Endometrial microvascular endothelial cells (primary cell): ENCODE measurements around the gene EBF3. TPM values are rescaled to one million over a fixed set of nuclear protein-coding genes. Genes with fewer than 3 reads are reported as not detected.

Experiments used
- in situ Hi-C: cut with HindIII; loops from 2 replicates; pipeline ENCODE4 v1.10.0; 2017; ENCODE audit warnings: low sequenced_read_pairs, low pct_unique_long_range_greater_than_20kb; ENCODE audit errors: inconsistent ontology term
- total RNA-seq: library from RNA; depleted of rRNA; stranded (reverse); fragments of >200 nt; gene quantifications from one replicate; pipeline ENCODE4 v1.2.3, GENCODE V29; 2015; ENCODE audit errors: inconsistent ontology term

Gene EBF3
- total RNA-seq, 1 donor from 2014 or later, result 0.74 TPM

GRCh38 chr10:129836253-129836652, 127.8 kb downstream of the EBF3 start:
- in situ Hi-C loops, result no loop called here

- in situ Hi-C loops, result no loop called here
Observed at GRCh38 chr10:129833994-129834739, 129.9 kb downstream of the EBF3 start.

- in situ Hi-C loops, result no loop called here
Observed at GRCh38 chr10:129833468-129833950, 130.6 kb downstream of the EBF3 start.

- in situ Hi-C loops, result no loop called here
Observed at GRCh38 chr10:129832573-129833467, 131.3 kb downstream of the EBF3 start.

GRCh38 chr10:129831150-129831549, 132.9 kb downstream of the EBF3 start:
- in situ Hi-C loops, result no loop called here

GRCh38 chr10:129825826-129826225, 138.2 kb downstream of the EBF3 start:
- in situ Hi-C loops, result no loop called here

- in situ Hi-C loops, result no loop called here
Observed at GRCh38 chr10:129825221-129825620, 138.9 kb downstream of the EBF3 start.

GRCh38 chr10:129820451-129820850, 143.6 kb downstream of the EBF3 start:
- in situ Hi-C loops, result no loop called here

GRCh38 chr10:129816656-129817045, 147.4 kb downstream of the EBF3 start:
- in situ Hi-C loops, result no loop called here

GRCh38 chr10:129815898-129816655, 148.0 kb downstream of the EBF3 start:
- in situ Hi-C loops, result no loop called here

GRCh38 chr10:129814681-129815646, 149.1 kb downstream of the EBF3 start:
- in situ Hi-C loops, result no loop called here

- in situ Hi-C loops, result no loop called here
Observed at GRCh38 chr10:129812398-129812797, 151.7 kb downstream of the EBF3 start.

- in situ Hi-C loops, result no loop called here
Observed at GRCh38 chr10:129811208-129811607, 152.9 kb downstream of the EBF3 start.

- in situ Hi-C loops, result no loop called here
Observed at GRCh38 chr10:129809841-129810240, 154.2 kb downstream of the EBF3 start.

- in situ Hi-C loops, result no loop called here
Observed at GRCh38 chr10:129809431-129809830, 154.6 kb downstream of the EBF3 start.

GRCh38 chr10:129808092-129808983, 155.7 kb downstream of the EBF3 start:
- in situ Hi-C loops, result no loop called here

GRCh38 chr10:129807211-129807610, 156.9 kb downstream of the EBF3 start:
- in situ Hi-C loops, result no loop called here
